ENCODE measurements around the gene CASQ1.

CASQ1 gene

DNA sequence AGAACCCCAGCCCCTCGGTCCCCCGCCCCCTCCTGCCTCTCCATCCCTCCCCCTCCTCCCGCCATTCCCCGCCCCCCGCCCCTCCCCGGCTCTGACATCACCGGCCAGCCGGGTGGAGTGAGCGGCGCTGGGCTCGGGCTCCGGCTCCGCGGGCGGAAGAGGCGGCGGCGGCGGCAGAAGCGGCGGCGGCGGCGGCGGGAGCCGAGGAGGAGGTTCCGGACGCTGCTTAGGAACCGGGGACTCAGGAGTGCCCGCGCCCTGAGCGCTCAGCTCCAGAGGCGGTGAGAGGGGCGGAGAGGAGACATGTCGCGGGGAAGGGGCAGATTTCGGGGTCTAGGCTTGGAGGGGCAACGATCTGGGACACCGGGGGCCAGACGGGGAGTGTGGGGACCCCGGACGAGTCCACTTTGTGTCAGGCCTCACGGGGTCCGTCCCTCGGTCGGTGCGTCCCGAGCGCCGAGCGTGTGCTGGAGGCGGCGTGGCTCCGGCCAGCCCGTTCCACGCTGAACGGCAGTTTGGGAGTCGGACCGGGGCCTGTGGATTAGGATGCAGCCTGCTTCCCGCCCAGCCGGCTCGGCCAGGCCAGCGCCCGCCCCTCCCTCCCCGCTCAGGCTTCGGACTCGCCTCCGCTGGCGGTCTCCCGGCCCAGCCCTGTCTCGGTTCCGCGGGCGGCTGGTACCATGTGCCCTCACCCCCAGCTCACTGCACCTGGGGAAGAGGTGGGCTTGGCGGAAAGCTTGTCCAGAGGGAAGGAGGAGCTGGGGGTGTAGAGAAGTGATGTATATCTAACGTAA is 15.1 kb downstream of the CASQ1 start, which contains the start of gene PEA15:
PEA15 (plus strand) TSS at position 143 of the 794 bp plus-strand sequence. CDS start 6,161 bp downstream, outside the sequence.
- peak; percentile 78 for DNase-seq

DNA sequence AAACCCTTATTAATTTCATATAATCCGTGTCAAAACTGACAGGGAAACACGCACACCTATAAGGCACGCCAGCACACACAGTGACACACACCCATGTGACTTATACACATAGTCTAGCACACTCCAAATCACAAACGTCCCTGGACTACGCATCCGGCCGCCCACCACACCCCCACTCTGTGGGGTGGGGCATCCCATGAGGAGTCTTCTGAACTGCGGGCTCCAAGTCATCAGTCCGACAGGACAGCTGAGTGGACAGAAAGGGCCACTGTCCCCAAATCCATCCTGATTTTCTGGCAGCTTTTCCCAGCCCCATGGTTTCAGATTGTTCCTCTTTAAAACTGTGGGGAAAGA is 15.6 kb downstream of the CASQ1 start:
- DNase-seq, result peak; percentile 64

DNA sequence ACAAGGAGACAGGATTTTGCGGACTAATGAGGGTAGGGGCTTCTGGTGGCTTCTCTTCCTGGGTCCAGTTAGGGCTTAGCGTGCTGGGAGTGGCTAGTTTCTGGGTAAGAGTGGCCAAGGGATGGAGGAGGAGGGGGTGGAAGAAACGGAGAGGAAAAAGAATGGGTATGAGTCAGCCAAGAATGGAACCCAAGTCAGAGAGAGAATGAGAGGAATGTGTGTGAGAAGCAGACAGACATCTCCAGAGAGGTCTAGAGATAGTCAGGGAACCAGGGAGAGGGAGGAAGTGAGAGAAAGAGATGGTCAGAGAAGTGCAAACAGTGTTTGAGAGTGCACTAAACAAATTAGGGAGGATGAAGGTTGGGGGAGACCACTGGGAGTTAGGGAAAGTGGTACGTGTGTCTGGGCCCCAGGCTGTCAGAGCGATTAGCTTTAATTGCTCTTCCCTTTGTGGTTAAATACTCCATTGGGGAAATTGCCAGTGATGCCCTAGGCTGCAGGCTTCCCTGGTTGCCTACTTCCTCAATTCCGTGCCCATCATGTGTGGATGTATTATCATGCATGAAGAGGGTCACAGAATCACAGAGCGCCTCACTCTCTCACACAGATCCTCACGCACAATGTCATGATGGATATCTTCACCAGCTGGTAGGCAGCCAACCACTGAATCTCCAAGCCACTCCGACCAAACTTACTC is 16.2 kb downstream of the CASQ1 start:
- DNase-seq, result peak; percentile 37

DNA sequence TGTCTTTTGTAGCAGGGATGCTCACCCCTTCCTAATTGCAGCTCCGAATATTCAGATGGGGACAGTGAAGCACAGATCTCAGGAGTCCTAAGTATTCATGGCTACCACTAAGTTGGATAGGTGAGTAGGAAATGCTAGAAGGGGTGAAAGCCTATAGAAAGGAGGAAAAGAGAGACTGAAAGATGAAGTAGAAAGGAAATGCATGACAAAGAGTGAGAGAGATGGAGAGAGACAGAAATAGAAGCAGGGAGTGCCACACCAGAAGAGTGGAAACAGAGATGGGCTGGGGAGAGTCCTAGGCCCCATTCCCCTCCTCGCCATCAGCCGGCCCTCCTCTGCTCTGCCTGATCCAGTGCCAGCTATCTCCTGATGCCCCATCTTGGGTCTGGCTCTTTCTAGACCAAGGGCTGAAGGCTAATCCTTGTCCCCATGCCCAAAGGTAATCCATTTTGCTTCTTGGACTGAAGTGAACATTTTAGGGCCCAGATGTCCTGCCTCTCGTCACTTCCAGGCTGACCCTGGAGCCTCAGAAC is 16.8 kb downstream of the CASQ1 start:
- DNase-seq, result no peak

DNA sequence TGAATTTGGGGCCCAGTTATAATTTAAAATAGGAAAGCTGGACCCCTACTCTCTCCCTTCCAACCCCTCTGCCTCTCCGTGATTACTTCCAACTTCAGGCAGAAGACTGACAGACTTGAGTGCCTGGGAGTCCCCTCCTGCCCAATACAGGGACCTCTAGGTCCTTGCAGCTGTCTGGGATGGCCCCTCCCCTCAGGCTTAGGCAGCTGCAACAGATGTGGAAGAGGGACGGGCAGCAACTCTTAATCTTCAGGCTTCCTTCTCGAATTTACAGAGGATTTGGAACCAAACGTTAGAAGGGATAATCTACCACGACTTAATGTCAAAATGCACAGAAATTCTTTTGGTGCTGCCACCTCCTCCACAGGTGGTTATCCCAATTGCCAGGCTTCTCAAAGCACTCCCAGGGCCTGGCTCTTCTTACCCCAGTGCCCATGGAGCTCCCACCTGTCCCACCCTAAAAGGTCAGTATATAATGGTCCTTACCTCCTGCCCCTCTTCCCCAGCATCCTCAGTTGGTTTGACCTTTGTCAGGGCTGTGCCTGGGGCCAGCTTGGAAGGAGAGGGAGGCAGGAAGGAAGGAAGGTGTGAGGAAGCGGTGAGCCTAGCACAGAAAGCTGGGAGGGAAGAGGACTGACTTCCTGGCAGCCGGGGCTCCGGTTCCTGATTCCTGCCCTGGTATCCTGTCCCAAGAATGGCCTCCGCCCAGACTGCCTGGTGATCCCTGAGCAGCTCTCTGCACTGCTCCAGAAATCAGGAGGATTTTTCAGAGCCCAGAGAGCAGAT is 17.6 kb downstream of the CASQ1 start:
- no peak for DNase-seq

DNA sequence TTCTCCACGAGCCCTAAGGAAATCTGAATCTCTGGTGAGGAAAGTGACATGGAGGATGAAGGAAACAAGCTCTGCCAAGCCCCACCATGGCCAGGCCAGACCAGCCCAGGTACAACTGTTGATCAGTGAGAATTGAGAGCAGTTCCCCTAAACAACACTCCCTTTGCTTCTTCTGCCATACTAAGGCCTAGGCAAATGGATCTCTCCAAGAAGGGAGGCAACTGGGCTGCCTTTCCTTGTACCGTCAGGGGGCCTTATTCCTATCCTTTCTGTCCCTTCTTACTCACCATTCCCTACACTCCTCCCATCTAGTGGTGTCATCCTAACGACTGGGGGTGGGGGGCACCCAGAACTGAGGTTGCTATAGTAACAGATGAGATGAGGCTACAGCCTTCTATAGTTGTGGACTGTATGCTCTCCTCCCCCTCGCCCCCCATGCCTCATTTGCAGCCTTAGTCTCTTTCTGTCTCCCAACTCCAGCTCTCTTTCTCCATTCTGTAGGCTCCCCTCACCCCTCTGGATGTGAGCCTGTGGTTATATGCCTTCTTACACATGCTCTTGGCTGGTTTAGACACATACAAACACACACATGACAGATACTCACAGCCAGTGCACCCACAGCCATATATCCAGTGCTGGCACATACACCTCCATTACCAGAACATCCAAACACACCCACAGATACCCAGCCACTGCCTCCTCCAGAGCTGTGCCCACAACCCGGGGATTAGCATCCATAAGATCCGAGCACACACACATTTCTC is 18.4 kb downstream of the CASQ1 start:
- no peak for DNase-seq

DNA sequence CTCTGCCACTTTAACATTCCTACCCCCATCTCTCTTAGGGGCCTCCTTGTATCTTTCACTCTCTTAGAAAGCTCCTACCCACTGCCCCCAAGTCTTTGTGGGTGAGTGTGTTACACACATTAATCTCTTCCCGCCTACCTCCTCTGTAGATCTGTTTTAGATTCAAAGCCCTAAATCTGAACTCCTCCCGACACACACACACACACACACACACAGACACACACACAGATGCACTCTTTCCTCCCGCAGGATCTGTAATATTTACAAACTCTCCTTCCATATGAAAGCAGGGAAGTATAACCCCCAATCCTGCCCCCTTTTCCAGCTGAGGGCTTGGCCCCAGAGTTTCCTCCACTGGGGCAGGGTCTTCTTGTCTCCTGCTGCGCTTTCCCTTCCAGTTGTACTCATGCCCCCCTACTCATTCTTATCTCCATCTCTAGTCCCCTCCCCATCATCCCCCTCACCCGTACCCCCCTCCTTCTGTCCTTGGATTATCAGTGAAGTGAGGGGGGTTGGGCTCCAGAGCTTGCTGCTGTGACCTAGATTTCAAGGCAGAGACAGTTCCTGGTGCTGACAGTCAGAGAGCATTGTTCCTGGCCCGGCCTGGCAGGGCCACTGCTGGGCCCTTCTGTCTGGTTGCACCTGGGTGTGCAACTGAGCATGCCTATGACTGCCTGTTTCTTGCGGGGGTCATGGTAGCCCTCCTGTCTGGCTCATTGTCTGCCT is 19.1 kb downstream of the CASQ1 start:
- DNase-seq, result no peak

DNA sequence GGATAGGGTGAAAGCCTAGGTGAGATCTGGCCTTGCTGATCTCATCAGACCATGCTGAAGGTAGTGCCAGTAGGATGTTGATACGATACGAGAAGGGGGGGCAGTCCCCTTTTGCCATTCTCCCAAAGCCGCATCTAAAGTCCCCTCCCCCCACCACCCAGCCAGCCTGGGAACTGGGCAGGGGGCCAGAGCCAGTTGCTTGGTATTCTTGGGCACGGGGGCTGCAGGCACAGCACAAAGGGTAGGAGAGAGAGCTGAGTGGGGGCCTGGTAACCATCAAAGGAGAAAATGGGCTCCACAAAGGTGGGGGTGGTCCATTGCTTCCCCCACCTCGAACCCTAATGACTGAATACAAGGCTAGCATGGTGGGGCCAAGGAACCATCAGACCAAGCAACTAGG is 20.2 kb downstream of the CASQ1 start:
- DNase-seq, result no peak

DNA sequence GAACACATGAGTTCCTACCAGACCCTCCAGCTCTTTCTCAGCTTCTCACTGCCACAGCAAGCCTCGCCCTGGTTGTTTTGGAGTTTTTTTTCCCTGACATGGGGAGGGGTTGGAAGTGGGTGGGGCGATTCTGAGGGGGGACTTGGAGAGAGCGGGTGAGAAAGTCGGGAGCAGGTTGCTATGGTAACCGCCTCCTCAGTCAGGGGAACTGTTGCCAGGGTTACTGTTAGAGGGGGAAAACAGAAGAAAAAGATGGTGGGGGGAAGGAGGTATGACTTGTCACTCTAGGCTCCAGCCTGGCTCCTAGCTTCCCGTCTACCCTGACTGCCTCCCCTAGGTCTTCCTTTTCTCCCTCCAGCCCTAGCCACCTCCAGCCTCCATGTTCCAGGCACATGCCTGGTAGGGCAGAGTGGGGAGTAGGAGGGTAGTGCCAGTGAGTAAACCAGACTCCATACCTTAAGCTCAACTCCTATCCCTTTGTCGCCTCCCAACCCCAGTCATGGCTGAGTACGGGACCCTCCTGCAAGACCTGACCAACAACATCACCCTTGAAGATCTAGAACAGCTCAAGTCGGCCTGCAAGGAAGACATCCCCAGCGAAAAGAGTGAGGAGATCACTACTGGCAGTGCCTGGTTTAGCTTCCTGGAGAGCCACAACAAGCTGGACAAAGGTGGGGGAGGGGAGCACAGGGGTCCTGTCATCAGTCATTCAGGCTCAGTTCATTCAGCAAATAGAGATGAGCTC is 20.8 kb downstream of the CASQ1 start:
- DNase-seq, result no peak

DNA sequence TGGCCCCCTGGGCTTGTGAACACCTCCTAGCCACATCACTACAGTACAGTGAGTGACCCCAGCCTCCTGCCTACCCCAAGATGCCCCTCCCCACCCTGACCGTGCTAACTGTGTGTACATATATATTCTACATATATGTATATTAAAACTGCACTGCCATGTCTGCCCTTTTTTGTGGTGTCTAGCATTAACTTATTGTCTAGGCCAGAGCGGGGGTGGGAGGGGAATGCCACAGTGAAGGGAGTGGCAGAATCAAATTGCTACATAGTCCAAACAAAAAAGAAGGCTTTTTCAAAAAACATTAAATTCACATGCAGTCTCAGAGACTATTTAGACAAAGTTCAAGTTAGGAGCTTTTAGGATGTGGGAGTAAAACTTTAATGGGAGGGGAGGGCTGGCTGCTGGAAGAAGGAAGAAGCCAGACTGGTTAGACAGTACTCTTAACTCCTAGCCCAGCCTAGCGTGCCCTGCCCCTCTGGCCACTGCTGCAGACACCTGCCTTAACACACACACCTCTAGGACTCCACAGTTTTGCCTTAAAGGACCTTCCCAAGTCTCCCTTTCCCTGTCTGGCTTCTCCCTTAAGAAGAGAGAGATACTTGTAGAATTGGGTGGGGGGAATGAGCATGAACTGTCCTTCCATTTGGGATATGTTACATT is 24.2 kb downstream of the CASQ1 start:
- no peak for DNase-seq

DNA sequence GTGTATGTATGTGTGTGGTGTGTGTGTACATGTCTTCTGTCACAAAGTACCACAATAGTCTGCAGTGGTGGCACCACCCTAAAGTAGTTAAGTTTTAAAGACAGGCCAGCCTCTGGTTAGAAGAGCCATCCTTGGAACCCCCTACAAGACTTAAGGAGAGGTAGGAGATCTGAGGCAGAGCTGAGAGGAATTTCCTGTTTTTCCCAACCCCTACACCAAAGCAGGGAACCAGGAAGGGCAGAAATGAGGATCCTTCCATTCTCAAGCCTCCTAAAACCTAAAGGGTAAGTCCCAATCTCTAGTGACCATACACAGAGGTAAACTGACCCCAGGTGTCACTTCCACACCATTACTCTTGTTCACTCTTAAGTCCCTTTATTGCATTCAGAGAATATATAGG is 25.9 kb downstream of the CASQ1 start:
- no peak for DNase-seq

DNA sequence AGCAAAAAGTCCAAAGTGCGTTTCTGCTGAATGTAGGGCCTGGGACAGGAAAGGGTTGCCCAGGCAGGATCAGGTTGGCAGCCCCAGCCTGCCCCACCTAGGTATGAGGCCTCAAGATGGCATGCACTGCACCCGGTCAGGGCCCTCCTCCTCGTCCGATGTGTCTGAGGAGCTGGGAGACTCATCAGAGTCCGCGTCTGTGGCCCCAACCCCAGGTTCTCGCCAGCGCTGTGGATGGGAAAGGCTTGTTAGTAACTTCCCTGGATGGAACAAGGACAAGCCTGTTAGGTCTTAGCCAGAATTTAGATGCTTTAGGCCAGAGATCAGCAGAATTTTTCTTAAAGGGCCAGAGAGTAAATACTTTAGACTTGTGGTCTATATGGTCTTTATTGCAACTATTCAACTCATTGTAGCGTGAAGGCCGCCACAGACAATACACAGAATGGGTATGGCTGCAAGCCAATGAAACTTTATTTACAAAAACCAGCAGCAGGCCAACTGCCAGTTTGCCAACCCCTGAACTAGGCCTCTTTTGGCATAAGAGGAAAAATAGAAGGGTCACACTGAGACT is 27.2 kb downstream of the CASQ1 start:
- DNase-seq, result no peak

DNA sequence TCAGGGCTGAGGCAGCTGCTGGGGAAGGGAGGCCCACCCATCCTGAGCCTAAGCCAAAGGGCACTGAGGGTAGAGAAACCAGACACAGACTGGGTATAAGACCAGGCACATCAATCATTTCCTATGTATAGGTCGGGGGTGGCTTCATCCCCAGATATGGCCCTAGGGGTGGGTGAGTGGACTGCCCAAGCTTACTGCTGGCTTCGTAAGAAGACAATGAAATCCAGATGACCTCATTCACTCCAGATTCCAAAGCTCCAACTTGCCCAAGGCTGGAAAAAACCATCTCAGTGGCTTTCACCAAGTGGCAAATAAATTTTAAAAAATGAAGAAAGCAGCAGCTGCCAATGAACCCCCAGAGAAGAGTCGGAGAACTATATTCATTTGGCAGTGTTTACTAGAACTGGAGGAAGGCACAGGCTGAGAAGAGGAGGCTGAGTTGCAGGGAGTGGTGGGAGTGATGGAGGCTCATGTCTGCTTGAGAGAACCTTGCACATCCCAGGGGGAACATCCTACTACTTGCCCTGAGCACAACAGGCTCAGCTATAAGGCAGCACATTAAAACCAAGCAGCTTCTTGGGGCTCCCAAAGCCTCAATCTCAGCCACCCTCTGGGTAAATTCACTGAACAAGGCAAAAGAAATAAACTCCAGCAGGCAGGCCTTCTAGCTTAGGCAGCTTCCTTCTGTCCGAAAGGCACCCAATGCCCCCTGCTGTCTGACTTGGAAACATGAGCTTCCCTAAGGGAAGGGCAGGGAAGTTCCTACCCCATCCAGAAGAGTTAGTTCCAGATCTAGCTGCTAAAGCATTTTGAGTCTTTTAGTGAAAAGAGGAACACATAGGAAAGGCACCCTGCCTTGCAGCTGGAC is 28.9 kb downstream of the CASQ1 start:
- DNase-seq, result peak; percentile 27

DNA sequence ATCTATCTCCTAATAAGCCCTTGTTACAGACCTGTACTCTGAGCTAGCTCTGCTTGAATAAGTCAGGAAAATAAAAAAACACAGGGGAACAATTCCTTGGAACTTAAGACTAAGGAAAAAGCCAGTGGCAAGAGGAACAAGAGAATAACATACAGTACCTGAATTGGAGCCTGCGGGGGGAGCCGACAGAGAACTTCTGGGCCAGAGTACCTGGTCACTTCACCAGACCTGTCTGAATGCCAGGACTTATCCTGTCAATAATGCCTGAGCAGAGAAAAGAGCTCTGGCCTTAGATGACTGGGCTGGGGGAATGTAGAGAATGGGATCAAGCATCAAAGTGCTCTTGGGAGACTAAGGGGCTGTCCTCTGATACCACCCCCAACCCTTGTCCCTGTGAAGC is 29.9 kb downstream of the CASQ1 start:
- no peak for DNase-seq

DNA sequence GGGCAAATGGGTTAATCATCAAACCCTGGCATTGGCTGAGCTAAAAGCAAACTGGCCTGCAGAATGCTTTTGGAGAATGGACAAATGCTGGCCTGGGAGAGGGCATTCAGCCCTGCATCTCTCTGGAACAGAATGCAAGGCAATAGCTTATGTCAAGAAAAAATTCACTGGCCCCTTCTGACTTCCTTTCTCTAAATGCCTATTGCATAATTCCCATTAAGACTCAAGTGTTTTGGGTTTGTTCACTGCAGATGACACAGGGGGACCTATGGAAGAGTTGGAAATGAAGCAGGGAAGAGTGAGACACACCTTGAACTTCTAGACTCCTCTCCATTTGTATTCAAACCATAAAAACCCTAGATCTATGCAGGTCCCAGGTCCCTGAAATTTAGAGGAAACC is 30.7 kb downstream of the CASQ1 start:
- DNase-seq, result no peak

DNA sequence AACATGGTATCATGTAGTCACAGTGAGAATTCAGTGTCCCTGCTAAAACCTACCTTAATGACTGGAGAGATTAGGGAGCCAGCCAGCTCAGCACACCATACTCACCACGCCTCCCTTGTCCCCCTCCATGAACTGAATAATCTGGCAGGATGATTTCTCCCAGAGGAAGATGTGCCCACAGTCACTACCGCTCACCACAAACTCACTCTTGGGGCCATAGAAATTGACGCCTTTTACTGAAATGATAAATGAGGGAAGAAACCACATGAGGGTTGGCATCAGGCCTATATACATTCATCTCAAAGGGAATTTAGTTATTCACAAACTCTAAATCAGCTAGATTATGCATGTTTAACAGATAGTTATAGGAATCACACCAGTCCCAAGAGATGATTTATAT is 32.2 kb downstream of the CASQ1 start:
- no peak for DNase-seq

DNA sequence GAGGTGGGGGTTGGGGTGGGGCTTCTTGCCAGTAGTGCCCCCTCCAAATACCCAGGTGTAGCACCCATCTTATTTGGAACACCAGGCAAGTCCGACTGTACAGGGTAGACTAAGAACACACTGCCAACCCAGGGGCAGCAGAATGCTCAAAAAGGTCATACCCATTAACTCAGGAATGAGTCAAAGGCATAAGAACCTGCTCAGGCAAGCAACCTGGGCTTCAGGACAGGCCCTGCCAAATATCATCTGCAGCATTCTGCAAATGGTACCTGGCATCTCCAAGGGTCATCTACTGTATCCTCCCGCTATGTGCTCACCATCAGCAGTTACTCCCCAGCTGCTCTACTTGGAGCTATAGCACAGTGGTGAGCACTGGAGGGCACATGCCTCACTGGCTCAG is 34.2 kb downstream of the CASQ1 start:
- DNase-seq, result no peak

DNA sequence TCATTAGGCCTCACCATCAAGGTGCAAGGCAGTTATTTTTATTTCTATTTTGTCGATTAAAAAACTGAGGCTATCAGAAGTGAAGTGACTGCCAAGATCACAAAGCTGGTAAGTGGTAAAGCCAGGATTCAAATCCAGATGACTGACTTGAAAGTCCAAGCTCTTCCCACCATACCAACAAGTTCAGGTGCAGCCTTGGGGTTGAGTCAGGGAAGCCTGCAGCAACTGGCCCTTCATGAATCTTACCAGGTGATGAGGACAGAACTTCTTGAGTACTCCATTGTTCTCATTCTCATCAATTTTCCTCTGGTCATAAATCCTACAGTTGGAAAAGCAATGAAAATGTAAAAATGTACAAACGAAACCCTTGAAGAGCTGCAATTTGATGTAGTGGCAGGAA is 35.0 kb downstream of the CASQ1 start:
- no peak for DNase-seq

DNA sequence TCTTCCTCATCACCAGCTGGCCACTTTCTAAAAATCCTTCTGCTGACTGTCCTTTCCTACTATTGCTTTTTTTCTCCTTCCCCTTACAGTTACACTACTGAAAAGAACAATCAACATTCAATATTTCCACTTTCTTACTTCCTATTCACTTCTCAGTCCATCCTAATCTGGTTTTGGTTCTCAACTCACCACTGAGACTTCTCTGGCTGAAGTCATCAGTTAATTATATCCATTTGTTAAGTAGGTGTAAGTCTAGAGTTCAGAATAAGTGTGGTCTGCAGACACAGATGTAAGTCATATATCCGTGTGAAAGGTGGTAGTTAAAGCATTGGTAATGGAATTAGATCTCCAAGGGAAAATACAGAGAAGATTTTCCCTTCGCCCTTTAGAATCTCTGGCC is 36.2 kb downstream of the CASQ1 start:
- DNase-seq, result no peak

Data from OCI-M1 (cell line).